ENCODE results near the gene ATP9B. TPM values are rescaled to one million over a fixed set of nuclear protein-coding genes. Genes with fewer than 3 reads are reported as not detected.
A peak's percentile ranks its signal among the peaks of the same experiment; 100 is the strongest.

Gene ATP9B
- polyA plus RNA-seq, 3 donors: 31.4 to 36.7 (median 31.7) TPM

GRCh38 chr18:79195716-79196683 is 126.8 kb downstream of the ATP9B start:
- DNase-seq (ENCODE audit: low read depth in 3 of 3, low spot score in 2 of 3): no peak

DNA sequence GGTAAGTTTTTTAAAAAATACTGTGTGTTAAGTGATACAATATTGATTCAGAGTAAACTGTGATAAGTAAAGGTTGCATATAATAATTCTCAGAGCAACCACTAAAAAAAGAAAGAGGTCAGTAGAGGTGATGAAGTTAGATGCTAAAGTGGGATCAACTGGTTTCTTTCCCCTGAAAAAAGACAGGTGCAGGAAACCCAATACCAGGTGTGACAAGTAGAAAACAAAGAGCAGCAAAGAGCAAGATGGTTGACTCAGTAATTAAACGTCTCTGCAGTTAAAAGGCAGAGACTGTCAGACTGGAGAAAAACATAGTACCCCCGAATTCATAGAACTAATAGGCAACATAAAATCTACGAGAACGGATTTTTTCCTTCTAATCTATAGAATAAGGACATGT is 128.3 kb downstream of the ATP9B start:
- DNase-seq (ENCODE audit: low read depth in 3 of 3, low spot score in 2 of 3): no peak

GRCh38 chr18:79199691-79200374 is 130.6 kb downstream of the ATP9B start:
- DNase-seq (ENCODE audit: low read depth in 3 of 3, low spot score in 2 of 3): no peak

DNA sequence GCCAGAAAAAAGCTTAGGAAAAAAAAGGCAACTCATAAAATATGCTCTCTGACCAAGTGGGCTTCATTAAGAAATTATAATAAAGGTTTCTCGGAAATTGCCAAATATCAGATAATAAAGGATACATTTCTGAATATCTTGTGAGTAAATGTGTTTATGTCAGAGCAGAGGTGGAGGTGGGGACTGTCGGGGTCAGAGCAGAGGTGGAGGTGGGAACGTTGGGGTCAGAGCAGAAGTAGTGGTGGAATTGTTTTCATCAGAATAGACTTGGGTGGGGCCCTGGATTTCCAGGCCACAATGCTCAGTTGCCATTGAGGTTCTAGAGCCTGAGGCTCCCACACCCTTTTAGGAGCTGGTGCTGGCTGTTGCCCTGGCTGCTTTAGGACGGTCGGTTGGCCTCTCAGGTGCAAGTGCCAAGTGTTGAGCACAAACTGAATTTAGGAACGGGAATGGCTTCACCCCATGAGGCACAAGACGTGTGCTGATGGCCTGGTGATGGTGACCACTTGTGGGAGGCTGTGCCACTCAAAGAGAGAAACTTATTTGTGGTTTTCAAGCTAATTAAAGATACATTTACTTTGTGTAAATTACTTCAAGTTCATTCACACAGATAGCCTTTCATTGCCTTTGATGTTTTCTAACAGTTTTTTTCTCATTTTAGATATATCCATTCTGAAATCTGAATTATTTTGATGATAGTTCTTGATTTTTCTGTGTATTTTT is 131.5 kb downstream of the ATP9B start:
- DNase-seq (ENCODE audit: low read depth in 3 of 3, low spot score in 2 of 3): peak in 1 of 3 donors; percentile 18

- DNase-seq (ENCODE audit: low read depth in 3 of 3, low spot score in 2 of 3): no peak
Measured at GRCh38 chr18:79203017-79203605, 133.9 kb downstream of the ATP9B start.

GRCh38 chr18:79204889-79205807 is 136.0 kb downstream of the ATP9B start:
- no peak for DNase-seq (ENCODE audit: low read depth in 3 of 3, low spot score in 2 of 3)

DNA sequence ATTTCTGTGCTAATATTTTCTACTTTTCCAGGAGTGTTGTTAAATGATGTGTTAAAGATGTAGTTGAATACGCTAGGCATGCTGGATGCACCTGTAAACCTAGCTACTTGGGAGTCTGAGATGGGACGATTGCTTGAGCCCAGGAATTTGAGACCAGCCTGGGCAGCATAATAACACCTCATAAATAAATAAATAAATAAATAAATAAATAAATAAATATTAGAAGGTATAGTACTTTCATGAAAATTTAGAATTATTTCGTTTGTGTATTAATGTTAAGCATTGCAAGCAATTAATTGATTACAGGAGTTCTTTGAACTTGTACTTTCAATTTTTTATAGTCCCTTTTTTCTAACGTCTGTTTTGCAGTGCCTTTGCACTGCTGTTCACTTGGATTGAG is 137.2 kb downstream of the ATP9B start:
- no peak for DNase-seq (ENCODE audit: low read depth in 3 of 3, low spot score in 2 of 3)

DNA sequence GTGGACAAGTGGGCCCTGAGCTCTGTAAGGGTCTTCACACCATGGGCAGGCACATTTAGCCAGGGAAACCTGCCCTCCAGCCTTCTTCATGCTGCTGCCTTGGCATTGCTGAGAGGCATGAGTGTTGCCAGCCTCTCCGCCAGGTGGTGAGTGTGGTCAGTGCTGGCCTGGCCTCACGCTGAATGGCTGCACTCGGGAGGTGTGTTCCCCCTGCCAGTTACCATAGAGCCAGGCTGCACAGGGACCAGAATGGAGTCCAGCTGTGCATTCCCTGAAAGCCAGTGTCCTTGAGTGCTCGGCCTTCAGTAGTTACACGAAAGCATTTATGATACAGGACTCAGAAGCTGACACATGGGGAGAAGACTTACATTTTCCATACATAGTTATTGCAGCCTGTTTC is 139.7 kb downstream of the ATP9B start:
- DNase-seq (ENCODE audit: low read depth in 3 of 3, low spot score in 2 of 3): no peak

DNA sequence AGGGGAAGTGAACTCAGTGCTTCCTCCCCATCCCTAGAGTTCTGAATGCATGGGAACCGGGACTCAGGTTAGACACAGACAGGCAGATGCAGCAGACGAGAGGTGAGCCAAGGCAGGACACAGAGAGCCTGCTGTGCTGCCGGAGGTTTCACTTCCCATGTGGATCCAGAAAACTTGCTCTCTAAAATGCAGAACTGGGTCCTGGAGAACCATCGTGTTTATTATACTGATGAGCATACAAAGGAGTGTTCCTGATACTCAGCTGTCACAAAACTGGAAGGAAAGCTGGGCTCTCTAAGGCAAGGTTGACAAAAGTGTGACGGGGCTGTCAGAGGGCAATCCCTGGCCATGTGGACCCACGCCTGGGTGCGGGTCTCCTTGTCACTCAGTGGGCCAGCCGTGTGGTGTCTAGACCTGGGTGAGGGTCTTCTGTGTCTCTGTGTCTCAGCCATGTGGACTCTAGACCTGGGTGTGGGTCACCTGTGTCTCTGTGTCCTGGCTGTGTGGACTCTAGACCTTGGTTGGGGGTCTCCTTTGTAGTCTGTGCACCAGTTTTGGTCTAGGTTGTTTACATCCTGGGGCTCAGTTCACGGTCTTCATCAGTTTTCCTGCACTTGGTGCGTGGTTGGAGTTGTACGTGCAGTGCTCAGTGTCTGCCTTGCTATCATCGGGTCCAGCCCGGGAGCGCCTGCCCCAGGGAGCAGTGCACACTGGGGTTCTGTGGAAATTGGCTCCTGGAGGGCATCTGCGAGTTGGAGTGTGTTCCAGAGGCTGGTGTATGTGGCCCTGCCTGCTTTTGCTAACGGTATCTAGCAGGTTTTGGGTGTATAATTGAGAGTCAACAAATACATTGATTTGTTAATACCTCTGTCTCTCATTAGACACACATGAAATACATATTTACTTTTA is 141.1 kb downstream of the ATP9B start:
- DNase-seq (ENCODE audit: low read depth in 3 of 3, low spot score in 2 of 3): no peak

- DNase-seq (ENCODE audit: low read depth in 3 of 3, low spot score in 2 of 3): no peak
Measured at GRCh38 chr18:79211844-79212243, 142.7 kb downstream of the ATP9B start.

DNA sequence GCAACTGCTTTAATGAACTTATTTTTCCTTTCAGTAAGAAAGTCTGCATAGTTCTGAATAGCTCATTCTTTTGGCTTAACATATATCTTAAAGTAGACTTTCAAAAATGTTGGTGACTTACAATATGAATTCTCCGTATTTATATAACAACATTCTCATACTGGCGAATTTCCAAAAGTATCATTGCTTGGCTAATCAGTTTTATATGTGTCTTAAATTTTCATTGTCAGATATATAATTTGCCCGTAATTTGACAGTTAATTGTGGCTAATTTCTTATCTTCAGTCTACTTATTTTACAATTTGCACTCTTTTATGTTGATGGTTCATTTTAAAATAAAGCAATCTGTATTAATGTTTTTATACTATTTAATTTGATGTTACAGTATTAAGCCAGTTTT is 144.9 kb downstream of the ATP9B start:
- no peak for DNase-seq (ENCODE audit: low read depth in 3 of 3, low spot score in 2 of 3)

DNA sequence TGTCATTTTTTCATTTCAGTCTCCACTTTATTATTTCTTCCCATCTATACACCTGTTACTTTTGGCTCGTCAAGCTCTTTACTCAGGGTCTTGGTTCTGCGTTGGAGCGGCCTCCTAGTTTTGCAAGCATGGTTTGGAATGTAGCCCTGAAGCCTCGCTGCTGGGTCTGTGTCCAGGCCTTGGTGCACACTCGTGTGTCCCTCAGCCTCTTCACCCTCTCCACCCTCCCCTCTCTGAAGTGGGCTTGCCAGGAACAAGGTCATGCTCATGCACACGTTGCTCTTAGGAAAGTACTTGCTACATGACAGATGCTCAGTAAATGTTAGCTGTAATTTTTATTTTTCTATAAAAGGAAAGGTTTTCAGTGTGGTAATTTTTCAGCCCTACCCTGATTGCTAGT is 147.0 kb downstream of the ATP9B start:
- no peak for DNase-seq (ENCODE audit: low read depth in 3 of 3, low spot score in 2 of 3)

DNA sequence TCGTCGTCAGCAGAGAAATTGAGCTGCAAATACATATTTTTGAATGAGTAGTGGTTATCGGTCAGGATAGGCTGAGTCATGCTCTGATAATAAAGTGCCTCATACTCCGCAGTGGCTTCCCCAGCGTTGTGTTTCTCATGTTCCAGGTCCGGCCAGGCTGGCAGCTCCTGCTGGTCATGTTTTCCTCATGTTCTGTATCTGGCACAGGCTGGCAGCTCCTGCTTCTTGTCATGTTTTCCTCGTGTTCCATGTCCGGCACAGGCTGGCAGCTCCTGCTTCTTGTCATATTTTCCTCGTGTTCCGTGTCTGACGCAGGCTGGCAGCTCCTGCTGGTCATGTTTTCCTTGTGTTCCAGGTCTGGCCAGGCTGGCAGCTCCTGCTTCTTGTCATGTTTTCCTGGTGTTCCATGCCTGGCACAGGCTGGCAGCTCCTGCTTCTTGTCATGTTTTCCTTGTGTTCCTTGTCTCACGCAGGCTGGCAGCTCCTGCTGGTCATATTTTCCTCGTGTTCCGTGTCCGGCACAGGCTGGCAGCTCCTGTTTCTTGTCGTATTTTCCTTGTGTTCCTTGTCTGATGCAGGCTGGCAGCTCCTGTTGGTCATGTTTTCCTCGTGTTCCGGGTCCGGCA is 148.9 kb downstream of the ATP9B start:
- no peak for DNase-seq (ENCODE audit: low read depth in 3 of 3, low spot score in 2 of 3)

- DNase-seq (ENCODE audit: low read depth in 3 of 3, low spot score in 2 of 3): no peak
Measured at GRCh38 chr18:79218605-79219190, 149.5 kb downstream of the ATP9B start.

GRCh38 chr18:79221136-79221535 is 151.9 kb downstream of the ATP9B start:
- no peak for DNase-seq (ENCODE audit: low read depth in 3 of 3, low spot score in 2 of 3)

DNA sequence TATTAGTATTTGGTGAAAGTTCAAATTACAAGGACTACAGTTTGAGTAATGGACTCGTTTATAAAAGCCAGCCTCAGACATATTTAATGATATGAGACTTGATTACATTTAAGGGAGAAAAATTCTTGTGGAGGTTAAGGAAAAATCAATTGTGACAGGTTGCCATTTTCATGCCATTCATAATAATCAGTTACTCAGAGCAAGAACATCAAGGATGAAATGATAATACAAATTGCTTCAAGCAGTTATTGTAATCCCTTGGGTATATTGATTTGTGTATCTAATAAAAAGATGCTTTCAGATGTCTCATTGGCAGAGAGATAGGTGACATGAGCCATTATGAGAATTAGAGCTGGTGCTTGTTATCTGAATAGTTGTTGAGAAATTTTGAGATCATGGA is 153.6 kb downstream of the ATP9B start:
- no peak for DNase-seq (ENCODE audit: low read depth in 3 of 3, low spot score in 2 of 3)

DNA sequence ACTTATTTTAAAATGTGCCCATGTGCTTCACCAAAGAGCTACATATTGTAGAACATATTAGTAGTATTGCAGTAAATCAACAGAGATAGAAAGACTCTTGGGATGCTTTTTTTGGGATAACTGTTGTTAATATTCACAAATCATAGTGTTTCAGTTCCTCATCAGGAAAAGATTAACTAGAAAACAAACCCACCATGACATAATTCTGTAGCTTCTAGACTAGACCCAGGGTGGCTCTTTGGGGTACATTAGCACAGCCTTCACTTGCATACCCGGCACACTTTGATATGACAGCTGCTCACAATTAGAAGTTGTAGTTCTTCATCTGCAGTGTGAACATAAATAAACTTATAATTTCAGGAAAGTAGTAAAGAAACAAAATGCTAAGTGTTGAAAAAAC is 154.2 kb downstream of the ATP9B start:
- no peak for DNase-seq (ENCODE audit: low read depth in 3 of 3, low spot score in 2 of 3)

DNA sequence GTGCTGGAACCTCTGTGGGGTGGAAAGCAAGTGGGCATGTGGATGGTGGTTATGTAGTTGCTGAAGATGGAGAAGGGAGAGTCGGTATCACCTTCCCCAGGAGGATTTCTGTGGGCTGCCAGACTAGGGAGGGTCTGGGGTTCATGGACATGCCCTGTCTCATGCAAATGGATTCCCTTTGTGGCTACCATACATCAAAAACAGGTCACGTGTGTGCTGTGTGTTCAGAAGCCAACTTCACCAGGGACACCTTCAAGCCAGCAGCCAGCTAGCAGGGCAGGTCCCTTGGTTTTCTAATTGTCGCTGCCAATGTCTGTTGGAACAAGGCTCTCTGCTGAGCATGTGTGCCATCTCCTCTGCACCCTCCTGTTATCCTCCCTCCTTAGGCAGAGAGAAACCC is 155.2 kb downstream of the ATP9B start:
- DNase-seq (ENCODE audit: low read depth in 3 of 3, low spot score in 2 of 3): no peak
